22Rv1 (cell line): ENCODE data around the gene DYNC1I1.

Experiments
- ZFX ChIP-seq: fragments of 450-650 bp; IDR thresholded peaks from 2 replicates; pipeline ENCODE4 v1.6.1; 2017; ENCODE audit warnings: antibody characterized with exemption, borderline replicate concordance
- TF ChIP-seq, protein P1 (sequence below): fragments of 450-650 bp; IDR thresholded peaks from 2 replicates; pipeline ENCODE4 v1.5.1; 2017; ENCODE audit warnings: mild to moderate bottlenecking

GRCh38 chr7:95886501-95887090 is 114.2 kb downstream of the DYNC1I1 start:
- TF ChIP-seq, protein P1, sequence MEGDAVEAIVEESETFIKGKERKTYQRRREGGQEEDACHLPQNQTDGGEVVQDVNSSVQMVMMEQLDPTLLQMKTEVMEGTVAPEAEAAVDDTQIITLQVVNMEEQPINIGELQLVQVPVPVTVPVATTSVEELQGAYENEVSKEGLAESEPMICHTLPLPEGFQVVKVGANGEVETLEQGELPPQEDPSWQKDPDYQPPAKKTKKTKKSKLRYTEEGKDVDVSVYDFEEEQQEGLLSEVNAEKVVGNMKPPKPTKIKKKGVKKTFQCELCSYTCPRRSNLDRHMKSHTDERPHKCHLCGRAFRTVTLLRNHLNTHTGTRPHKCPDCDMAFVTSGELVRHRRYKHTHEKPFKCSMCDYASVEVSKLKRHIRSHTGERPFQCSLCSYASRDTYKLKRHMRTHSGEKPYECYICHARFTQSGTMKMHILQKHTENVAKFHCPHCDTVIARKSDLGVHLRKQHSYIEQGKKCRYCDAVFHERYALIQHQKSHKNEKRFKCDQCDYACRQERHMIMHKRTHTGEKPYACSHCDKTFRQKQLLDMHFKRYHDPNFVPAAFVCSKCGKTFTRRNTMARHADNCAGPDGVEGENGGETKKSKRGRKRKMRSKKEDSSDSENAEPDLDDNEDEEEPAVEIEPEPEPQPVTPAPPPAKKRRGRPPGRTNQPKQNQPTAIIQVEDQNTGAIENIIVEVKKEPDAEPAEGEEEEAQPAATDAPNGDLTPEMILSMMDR, result no peak
- no peak for TF ChIP-seq ZFX
